ENCODE measurements around the gene MYO16.

MYO16 gene

DNA sequence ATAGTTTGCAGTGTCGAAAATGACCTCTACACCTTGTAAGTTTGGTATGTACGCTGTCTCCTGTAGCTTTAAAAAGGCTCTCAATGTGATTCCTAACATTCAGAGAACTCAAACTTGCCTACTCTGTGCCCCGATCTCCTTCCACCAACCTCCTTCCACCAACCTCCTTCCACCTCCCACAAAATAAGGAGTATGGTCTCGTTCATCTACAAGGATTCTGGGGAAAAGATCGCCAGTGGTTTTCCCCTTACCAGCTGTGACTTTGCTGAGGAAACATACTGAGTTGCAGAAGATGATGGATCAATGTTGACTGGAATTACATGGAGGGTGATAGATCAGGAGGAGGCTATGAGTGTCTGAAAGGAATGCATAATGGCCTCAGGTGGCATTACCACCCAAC is 16.0 kb downstream of the MYO16 start:
- TF ChIP-seq Cebpa-rat (IDR thresholded peaks at IDR 0.05): no peak
- H3K36me3 ChIP-seq: no peaks in the 10 kb centered on the region
- no peak overlapping the region for H3K4me3 ChIP-seq
- H3K4me1 ChIP-seq: peaks cover 0 to 5% (median 3%) of the 10 kb centered on the region in 10 experiments; a peak in 14 of 20 replicates
- no peak overlapping the region for H3K27ac ChIP-seq
- H3K9ac ChIP-seq: no peak overlapping the region
- no peaks in the 10 kb centered on the region for H3K27me3 ChIP-seq
- peaks cover 9 to 27% (median 14%) of the 10 kb centered on the region in 11 experiments; a peak in 20 of 22 replicates for H3K9me3 ChIP-seq (replicated peaks in 1 of 11)
- no peaks in the 10 kb centered on the region for H4K20me1 ChIP-seq
- no peak overlapping the region for H3K4me2 ChIP-seq

DNA sequence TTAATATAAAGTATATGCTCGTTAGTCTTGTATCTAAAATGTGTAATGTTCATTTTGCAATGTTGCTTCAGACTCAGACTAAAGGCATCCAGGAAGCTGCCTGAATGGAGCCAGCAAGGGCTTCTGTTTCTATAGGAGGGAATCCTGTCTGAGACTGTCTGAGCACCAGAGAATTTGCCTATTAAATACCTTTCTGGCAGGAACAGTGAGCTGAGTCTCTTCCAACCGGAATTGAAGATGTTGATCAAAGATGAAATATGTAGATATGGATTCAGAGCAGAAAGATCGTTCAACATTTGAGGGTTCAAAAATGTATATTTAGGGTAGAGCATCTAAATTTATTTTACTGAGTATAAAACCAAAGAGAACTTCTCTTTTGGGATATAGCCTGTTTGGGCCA is 20.9 kb downstream of the MYO16 start:
- TF ChIP-seq Cebpa-rat (IDR thresholded peaks at IDR 0.05): no peak
- peaks cover 7 to 14% (median 9%) of the 10 kb centered on the region in 11 experiments; a peak in 20 of 22 replicates for H3K9me3 ChIP-seq (replicated peaks in 1 of 11)
- no peak overlapping the region for H3K4me2 ChIP-seq
- no peaks in the 10 kb centered on the region for H3K27me3 ChIP-seq
- no peak overlapping the region for H3K27ac ChIP-seq
- no peaks in the 10 kb centered on the region for H3K4me1 ChIP-seq
- H3K36me3 ChIP-seq: no peaks in the 10 kb centered on the region
- H3K4me3 ChIP-seq: no peak overlapping the region
- no peak overlapping the region for H3K9ac ChIP-seq
- H4K20me1 ChIP-seq: no peaks in the 10 kb centered on the region

DNA sequence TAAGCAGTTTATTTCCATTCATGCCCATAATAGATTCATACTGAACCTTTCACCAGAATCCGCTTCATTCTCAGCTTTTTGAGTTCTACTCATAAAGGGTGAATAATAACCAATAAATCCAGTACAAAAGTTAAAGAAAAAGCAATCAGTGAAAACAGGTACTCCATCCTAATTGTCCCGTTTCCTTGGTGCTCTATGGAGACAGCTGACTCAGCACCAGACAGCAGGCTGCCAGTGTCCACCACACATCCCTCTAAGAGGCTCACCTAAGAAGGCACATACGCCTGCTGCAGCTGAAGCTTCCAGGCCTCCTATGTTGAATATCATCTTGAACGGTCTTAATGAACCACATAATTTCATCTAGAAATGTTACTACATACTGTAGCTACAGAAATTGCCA is 27.3 kb downstream of the MYO16 start:
- H4K20me1 ChIP-seq: no peaks in the 10 kb centered on the region
- H3K27ac ChIP-seq: no peak overlapping the region
- H3K9ac ChIP-seq: no peak overlapping the region
- H3K4me3 ChIP-seq: no peak overlapping the region
- H3K27me3 ChIP-seq: no peaks in the 10 kb centered on the region
- H3K4me2 ChIP-seq: no peak overlapping the region
- H3K4me1 ChIP-seq: no peaks in the 10 kb centered on the region
- H3K9me3 ChIP-seq (replicated peaks in 1 of 11): peaks cover 0 to 8% (median 0%) of the 10 kb centered on the region in 11 experiments; a peak in 3 of 22 replicates
- TF ChIP-seq Cebpa-rat (IDR thresholded peaks at IDR 0.05): no peak
- H3K36me3 ChIP-seq: no peaks in the 10 kb centered on the region

DNA sequence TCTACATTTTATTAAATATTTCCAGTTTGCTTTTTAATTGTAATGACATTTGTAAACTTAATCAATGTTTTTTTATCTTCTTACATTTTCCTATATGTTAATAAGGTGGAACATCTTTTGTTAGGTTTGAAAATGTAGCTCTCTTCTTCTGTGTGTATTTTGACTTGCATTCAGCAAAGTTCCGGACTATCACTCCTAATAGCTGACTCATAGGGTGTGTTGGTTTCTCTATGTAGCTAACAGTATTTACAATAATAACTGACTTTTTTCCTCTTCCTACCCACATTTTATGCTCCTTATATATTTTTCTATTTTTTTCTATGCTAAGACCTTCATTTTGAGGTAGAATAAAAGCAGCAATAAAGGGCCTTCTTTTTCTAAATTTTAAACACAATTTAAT is 28.1 kb downstream of the MYO16 start:
- Histone ChIP-seq H3K9ac (no peak overlapping the region), H3K4me3 (no peak overlapping the region), H3K4me1 (no peaks in the 10 kb centered on the region), H3K27me3 (no peaks in the 10 kb centered on the region), H4K20me1 (no peaks in the 10 kb centered on the region), H3K36me3 (no peaks in the 10 kb centered on the region), H3K9me3 (replicated peaks in 1 of 11) (peaks cover 0 to 8% (median 0%) of the 10 kb centered on the region in 11 experiments; a peak in 5 of 22 replicates), H3K27ac (no peak overlapping the region), H3K4me2 (no peak overlapping the region)
- no peak for TF ChIP-seq Cebpa-rat (IDR thresholded peaks at IDR 0.05)

DNA sequence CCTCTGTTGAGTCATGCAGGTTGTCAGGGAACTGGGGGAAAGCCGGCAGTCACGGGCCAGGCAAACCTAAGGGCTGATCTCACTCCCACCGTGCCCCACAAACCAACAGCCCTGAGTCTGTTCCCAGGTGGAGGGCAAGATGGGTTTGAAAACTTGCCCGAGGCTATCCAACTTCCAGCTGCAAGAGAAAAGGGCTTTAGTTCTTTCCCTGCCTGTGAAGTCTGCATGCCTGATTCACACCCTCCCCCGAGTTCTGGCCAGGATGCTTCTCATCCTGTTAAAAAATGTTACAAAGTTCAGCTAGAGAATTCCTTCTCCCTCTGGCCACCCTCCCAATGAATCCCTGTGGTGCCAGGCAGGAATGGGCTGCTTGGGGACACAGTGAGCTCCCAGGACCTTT is 33.1 kb downstream of the MYO16 start:
- no peaks in the 10 kb centered on the region for H3K4me1 ChIP-seq
- H3K27me3 ChIP-seq: no peaks in the 10 kb centered on the region
- H3K27ac ChIP-seq: no peak overlapping the region
- no peaks in the 10 kb centered on the region for H3K36me3 ChIP-seq
- no peak overlapping the region for H3K4me3 ChIP-seq
- H3K9ac ChIP-seq: no peak overlapping the region
- no peak overlapping the region for H3K4me2 ChIP-seq
- no peak for TF ChIP-seq Cebpa-rat (IDR thresholded peaks at IDR 0.05)
- peaks cover 0 to 8% (median 0%) of the 10 kb centered on the region in 11 experiments; a peak in 4 of 22 replicates for H3K9me3 ChIP-seq (replicated peaks in 1 of 11)
- no peaks in the 10 kb centered on the region for H4K20me1 ChIP-seq

DNA sequence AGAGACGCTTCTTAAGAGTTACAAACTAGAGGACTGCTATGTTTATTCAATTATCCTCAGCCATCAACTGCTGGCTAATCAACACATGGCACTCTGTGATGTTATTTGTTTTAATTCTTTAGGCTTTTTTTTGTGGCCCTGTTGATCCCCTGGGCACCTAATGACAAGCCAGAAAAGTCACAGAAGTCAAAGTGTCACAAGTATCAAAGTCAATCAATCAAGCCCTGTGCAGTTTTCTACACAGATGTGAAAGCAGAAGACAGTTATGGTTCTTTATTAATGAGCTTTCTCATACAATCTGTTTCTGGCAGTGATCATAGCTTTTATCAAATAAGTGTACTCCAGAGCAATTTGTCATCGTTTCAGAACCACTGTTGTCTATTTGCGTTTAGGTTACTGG is 34.3 kb downstream of the MYO16 start:
- Histone ChIP-seq H3K27me3 (no peaks in the 10 kb centered on the region), H3K4me3 (no peak overlapping the region), H4K20me1 (no peaks in the 10 kb centered on the region), H3K36me3 (no peaks in the 10 kb centered on the region), H3K4me2 (no peak overlapping the region), H3K27ac (no peak overlapping the region), H3K9me3 (replicated peaks in 1 of 11) (peaks cover 0 to 8% (median 0%) of the 10 kb centered on the region in 11 experiments; a peak in 4 of 22 replicates), H3K9ac (no peak overlapping the region), H3K4me1 (no peaks in the 10 kb centered on the region)
- no peak for TF ChIP-seq Cebpa-rat (IDR thresholded peaks at IDR 0.05)

DNA sequence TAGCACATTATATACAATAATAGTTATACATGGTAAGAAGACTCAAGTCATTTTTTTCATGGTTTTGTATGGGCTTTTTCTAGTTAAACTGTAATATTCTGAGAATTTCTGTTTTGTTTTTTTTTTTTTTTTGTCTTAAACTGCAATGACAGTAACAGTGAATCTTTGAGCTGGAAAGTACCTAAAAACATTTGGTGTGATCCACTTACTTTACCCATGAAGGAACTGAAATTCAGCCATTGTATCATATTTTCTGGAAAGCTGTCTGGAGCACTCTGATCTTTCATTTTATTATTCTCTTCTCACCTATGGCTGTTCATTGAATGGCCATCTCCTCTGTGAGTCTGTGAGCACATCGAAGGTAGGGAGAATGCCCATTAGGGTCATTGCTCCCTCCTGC is 37.8 kb downstream of the MYO16 start:
- H3K9me3 ChIP-seq (replicated peaks in 1 of 11): peaks cover 0 to 5% (median 0%) of the 10 kb centered on the region in 11 experiments; a peak in 4 of 22 replicates
- H3K4me2 ChIP-seq: no peak overlapping the region
- H3K27me3 ChIP-seq: no peaks in the 10 kb centered on the region
- H3K4me1 ChIP-seq: no peaks in the 10 kb centered on the region
- H3K9ac ChIP-seq: no peak overlapping the region
- no peaks in the 10 kb centered on the region for H3K36me3 ChIP-seq
- H4K20me1 ChIP-seq: no peaks in the 10 kb centered on the region
- H3K4me3 ChIP-seq: no peak overlapping the region
- H3K27ac ChIP-seq: no peak overlapping the region
- no peak for TF ChIP-seq Cebpa-rat (IDR thresholded peaks at IDR 0.05)

DNA sequence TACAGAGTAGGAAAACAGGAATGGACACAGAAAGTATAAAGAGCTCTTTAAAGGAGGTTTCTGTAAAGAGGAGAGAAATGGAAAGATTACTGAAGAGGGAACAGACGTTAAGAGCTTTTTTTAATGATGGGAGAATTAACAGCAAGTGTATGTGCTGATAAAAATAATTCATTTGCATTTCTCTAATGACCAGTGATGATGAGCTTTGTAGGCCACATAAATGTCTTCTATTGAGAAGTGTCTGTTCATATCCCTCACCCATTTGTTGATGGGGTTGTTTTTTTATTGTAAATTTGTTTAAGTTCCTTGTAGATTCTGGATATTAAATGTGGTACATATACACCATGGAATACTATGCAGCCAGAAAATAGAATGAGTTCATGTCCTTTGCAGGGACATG is 40.0 kb downstream of the MYO16 start:
- H3K27me3 ChIP-seq: no peaks in the 10 kb centered on the region
- no peak overlapping the region for H3K9ac ChIP-seq
- TF ChIP-seq Cebpa-rat (IDR thresholded peaks at IDR 0.05): no peak

DNA sequence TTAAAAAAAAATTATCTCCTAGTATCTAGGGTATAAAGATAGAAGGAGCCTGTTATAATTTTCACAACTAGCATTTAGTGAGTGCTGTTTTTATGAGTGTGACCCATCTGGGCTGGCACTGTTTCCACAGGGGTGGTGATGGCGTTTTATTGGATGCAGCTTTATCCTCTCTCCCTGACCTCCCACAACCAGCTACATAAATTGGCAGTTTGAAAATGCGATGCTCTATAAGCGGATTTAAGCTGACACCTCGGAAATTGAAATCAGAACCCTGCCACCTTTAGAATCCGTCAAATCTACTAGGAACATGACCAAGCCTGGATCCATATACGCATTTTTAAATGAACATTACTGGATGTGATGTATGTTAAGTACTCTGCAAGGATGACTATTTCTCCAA is 44.9 kb downstream of the MYO16 start:
- no peaks in the 10 kb centered on the region for H3K36me3 ChIP-seq
- H3K4me3 ChIP-seq: no peak overlapping the region
- H3K27me3 ChIP-seq: no peaks in the 10 kb centered on the region
- no peak for TF ChIP-seq Cebpa-rat (IDR thresholded peaks at IDR 0.05)
- no peak overlapping the region for H3K27ac ChIP-seq
- H3K9ac ChIP-seq: no peak overlapping the region
- no peak overlapping the region for H3K4me2 ChIP-seq
- H4K20me1 ChIP-seq: no peaks in the 10 kb centered on the region
- H3K9me3 ChIP-seq (replicated peaks in 1 of 11): no peaks in the 10 kb centered on the region
- H3K4me1 ChIP-seq: peaks cover 0 to 8% (median 0%) of the 10 kb centered on the region in 10 experiments; a peak in 4 of 20 replicates

More for the DNA sequence above, 40.0 kb downstream of the MYO16 start:
- Histone ChIP-seq H3K4me2 (no peak overlapping the region), H3K4me3 (no peak overlapping the region), H3K4me1 (peaks cover 0 to 8% (median 0%) of the 10 kb centered on the region in 10 experiments; a peak in 4 of 20 replicates), H3K27ac (no peak overlapping the region), H4K20me1 (no peaks in the 10 kb centered on the region), H3K36me3 (no peaks in the 10 kb centered on the region), H3K9me3 (replicated peaks in 1 of 11) (no peaks in the 10 kb centered on the region)

DNA sequence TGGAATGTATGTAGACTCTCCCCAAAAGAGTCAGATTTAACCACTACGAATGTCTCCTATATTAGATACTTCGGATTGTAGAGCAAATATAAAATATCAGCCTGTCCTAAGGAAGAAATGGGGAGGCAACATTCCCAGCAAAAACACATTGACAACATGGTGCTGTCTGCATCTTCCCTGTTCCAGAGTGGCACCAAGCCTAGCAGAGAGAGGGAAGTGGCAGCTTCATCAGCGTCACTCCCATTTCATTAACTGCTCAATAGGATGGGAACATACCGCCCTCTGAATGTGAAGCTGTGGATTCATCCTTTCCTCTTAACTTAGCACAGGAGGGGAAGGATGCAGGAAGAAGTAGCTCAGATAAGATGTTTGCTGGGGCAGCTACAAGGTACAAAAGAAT is 45.4 kb downstream of the MYO16 start:
- H3K36me3 ChIP-seq: no peaks in the 10 kb centered on the region
- no peak overlapping the region for H3K9ac ChIP-seq
- H3K4me2 ChIP-seq: no peak overlapping the region
- no peak overlapping the region for H3K27ac ChIP-seq
- no peaks in the 10 kb centered on the region for H3K9me3 ChIP-seq (replicated peaks in 1 of 11)
- no peaks in the 10 kb centered on the region for H3K27me3 ChIP-seq
- H4K20me1 ChIP-seq: no peaks in the 10 kb centered on the region
- no peak for TF ChIP-seq Cebpa-rat (IDR thresholded peaks at IDR 0.05)
- peaks cover 0 to 8% (median 0%) of the 10 kb centered on the region in 10 experiments; a peak in 4 of 20 replicates for H3K4me1 ChIP-seq
- H3K4me3 ChIP-seq: no peak overlapping the region

All from BLaER1 treated with 17β-estradiol and CSF1 and Interleukin-3, amounts not matched to agents 10 nM and 100 nM (cell line).